Effector memory CD8-positive, alpha-beta T cell (primary cell): ENCODE data around the gene DCLK2.

ENCODE experiments used
- ATAC-seq: fragments of 150-1000 bp; cut with Tn5 transposase; replicated peaks from 2 replicates; pipeline ENCODE4 v1.10.0; 2021; ENCODE audit warnings: mild to moderate bottlenecking, moderate library complexity
- DNase-seq, 3 experiments: peaks; one replicate each; pipeline ENCODE4 v3.0.0; 2021
- H3K27ac Mint-ChIP-seq, 2 donors: one replicate each; pipeline ENCODE4 v1.8.0; 2022; ENCODE audit warnings: mild to moderate bottlenecking in 2 of 2, mixed read lengths in 2 of 2, moderate library complexity in 2 of 2
- H3K27me3 Mint-ChIP-seq, 2 donors: one replicate each; pipeline ENCODE4 v1.8.0; 2022; ENCODE audit warnings: mixed read lengths in 2 of 2
- H3K36me3 Mint-ChIP-seq: one replicate; pipeline ENCODE4 v1.8.0; 2022; ENCODE audit warnings: mild to moderate bottlenecking, moderate library complexity, mixed read lengths; ENCODE audit not compliant: insufficient read depth
- H3K4me1 Mint-ChIP-seq, 2 donors: one replicate each; pipeline ENCODE4 v1.8.0; 2022; ENCODE audit warnings: low read depth in 2 of 2, mixed read lengths in 2 of 2
- H3K4me3 Mint-ChIP-seq, 2 donors: one replicate each; pipeline ENCODE4 v1.8.0; 2022; ENCODE audit warnings: mild to moderate bottlenecking in 2 of 2, mixed read lengths in 2 of 2, moderate library complexity in 2 of 2
- H3K9me3 Mint-ChIP-seq, 2 donors: one replicate each; pipeline ENCODE4 v1.8.0; 2022; ENCODE audit warnings: mixed read lengths in 2 of 2

DCLK2 gene

DNA sequence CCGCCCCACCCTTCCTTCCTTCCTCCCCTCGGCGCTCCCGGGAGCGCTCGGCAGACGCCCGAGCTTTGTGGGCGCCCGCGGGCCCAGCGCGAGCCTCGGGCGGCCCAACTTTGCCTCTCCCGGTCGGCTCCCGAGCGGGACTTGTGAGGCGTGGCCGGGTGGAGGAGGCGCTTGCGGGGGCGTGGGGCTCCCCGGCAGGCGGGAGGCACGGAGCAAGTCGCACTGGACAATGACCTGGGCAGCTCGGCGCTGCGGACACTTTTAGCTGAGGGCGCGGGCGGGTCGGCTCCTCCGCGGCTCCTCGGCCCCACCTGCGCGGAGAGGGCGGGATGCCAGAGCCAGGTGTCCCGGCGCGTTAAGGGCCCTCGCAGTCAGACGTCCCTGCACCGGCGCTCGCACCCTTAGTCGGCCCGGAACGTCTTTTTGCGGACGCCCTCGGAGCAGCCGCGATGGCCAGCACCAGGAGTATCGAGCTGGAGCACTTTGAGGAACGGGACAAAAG, 385 bp downstream of the DCLK2 start:
- Mint-ChIP-seq H3K36me3 (peaks cover 5% of the 10 kb centered on the region), H3K4me1 (peaks cover 0 to 3% of the 10 kb centered on the region in 2 donors), H3K27ac (no peak overlapping the region), H3K27me3 (peaks cover 35 to 48% of the 10 kb centered on the region in 2 donors), H3K4me3 (peak overlapping the region; percentile 36 to 49), H3K9me3 (peaks cover 0 to 3% of the 10 kb centered on the region in 2 donors)
- DNase-seq (no peak), ATAC-seq (no peak)

DNA sequence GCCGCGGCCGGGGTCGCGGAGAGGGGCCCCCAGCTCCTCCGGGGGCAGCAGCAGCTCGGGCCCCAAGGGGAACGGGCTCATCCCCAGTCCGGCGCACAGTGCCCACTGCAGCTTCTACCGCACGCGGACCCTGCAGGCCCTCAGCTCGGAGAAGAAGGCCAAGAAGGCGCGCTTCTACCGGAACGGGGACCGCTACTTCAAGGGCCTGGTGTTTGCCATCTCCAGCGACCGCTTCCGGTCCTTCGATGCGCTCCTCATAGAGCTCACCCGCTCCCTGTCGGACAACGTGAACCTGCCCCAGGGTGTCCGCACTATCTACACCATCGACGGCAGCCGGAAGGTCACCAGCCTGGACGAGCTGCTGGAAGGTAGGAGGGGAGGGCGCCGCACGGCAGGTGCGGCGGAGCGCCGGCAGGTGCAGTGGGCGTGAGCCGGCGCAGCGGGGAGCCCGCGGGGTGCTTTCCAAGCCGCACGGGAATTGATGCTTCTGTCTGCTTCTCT, 886 bp downstream of the DCLK2 start:
- H3K4me1 Mint-ChIP-seq = peaks cover 0 to 3% of the 10 kb centered on the region in 2 donors
- DNase-seq = no peak
- H3K9me3 Mint-ChIP-seq = peaks cover 0 to 3% of the 10 kb centered on the region in 2 donors
- no peak overlapping the region for H3K27ac Mint-ChIP-seq
- no peak for ATAC-seq
- H3K27me3 Mint-ChIP-seq = peaks cover 35 to 48% of the 10 kb centered on the region in 2 donors
- H3K36me3 Mint-ChIP-seq = peaks cover 5% of the 10 kb centered on the region
- peak overlapping the region; percentile 67 to 69 for H3K4me3 Mint-ChIP-seq

DNA sequence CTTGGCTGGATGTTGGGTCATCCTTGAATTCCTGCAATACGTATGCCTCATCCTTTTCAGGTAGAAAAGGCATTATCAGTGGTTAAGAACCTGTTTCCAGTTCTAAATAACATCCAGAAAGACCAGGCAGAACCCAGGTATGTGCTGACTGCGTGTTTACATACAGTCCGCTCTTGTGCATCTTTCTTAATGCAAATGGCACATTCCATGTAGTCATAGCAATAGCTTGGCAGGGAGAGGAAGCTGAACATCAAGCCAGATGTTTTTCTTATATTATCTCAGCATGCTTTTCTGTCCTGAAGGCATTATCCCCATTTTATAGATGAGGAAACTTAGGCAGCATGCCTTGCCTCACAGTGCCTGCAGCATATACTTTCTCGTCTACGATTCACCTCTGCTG, 2.1 kb downstream of the DCLK2 start:
- Mint-ChIP-seq H3K27ac (no peak overlapping the region), H3K27me3 (peaks cover 30 to 41% of the 10 kb centered on the region in 2 donors), H3K36me3 (peaks cover 5% of the 10 kb centered on the region), H3K9me3 (peaks cover 0 to 3% of the 10 kb centered on the region in 2 donors), H3K4me3 (no peak overlapping the region), H3K4me1 (peaks cover 0 to 3% of the 10 kb centered on the region in 2 donors)
- ATAC-seq = no peak
- no peak for DNase-seq

DNA sequence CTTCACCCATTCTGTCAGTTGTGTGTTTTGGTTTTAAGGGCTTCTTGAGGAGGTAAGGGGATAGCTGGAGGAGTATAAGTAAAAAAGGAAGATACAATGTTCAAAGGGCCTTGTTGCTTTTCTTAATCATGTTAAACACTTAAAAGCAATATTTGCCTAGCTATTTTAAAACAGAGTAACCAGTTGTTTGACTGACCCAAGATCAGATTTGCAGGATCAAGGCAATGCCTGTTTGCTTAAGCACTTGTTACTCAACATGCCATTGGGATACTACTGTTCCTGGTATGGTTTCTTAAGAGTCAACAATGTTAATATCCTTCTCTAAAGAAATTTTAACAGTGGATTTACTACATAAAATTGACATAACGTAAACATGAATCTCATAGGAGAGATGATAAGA, 2.6 kb downstream of the DCLK2 start:
- ATAC-seq (no peak), DNase-seq (no peak)
- Mint-ChIP-seq H3K36me3 (peaks cover 4% of the 10 kb centered on the region), H3K4me1 (peaks cover 0 to 3% of the 10 kb centered on the region in 2 donors), H3K27me3 (peaks cover 26 to 36% of the 10 kb centered on the region in 2 donors), H3K27ac (no peak overlapping the region), H3K4me3 (no peak overlapping the region), H3K9me3 (peaks cover 0 to 3% of the 10 kb centered on the region in 2 donors)

DNA sequence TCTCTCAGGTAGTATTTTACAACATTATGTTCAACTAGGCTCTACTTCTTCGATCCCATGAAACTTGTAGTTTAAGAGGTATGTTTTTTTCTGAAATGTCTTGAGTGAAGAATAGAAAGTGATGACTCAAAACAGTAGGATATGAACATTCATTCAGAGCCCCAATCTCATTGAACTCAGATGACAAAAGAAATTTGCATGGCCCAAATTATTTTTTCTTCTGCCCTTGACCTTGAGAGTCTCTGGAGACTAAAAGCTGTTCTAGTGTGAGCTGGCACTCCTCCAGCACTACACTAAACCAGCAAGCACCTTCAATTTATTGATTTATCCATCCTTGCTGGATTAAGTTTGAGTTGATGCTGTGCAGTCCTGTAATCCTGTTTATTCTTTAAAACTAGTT, 4.0 kb downstream of the DCLK2 start:
- no peaks in the 10 kb centered on the region for H3K9me3 Mint-ChIP-seq
- ATAC-seq (no peak), DNase-seq (no peak)
- H3K4me1 Mint-ChIP-seq = peaks cover 0 to 3% of the 10 kb centered on the region in 2 donors
- peaks cover 19 to 22% of the 10 kb centered on the region in 2 donors for H3K27me3 Mint-ChIP-seq
- no peak overlapping the region for H3K4me3 Mint-ChIP-seq
- no peaks in the 10 kb centered on the region for H3K36me3 Mint-ChIP-seq
- H3K27ac Mint-ChIP-seq = no peak overlapping the region

DNA sequence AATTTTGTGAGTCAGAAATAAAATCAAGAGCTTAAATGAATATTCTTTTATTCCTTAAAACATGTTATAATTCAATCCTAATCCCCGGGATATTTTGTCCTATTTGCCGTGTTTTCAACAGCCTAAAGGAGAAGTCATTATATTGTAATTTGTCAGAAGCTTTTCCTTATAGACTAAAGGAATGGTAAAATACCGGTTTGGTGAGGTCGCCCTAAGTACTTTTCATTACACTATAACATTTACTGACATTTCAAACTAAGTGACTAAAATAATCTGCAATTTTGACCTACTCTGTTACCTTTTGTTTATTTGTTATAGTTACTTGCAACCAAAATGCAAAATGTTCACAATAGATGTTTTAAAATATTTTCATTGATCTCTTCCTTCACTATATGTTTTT, 8.8 kb downstream of the DCLK2 start:
- no peak for DNase-seq
- Mint-ChIP-seq H3K4me1 (no peaks in the 10 kb centered on the region), H3K36me3 (no peaks in the 10 kb centered on the region), H3K27me3 (peaks cover 6 to 8% of the 10 kb centered on the region in 2 donors), H3K27ac (no peak overlapping the region), H3K4me3 (no peak overlapping the region), H3K9me3 (no peaks in the 10 kb centered on the region)
- no peak for ATAC-seq

DNA sequence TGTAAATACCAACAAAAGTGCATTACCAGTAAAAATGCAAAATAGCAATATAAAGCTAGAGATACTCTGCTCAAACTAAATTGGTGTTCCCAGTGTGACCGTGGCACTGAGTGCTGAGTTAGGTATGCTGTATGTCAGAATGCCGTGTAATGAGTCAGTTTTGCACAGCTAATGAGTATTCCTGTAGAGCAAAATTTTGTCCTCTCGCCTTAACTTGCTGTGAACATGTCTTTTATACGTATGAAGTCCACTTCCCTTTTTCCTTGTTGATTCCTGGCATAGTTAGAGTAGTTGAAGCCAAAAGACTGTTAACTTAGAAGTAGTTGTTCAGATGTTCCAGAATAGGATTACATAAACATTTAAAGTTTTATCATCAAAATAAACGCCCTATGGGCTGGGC, 11.5 kb downstream of the DCLK2 start:
- Mint-ChIP-seq H3K9me3 (no peaks in the 10 kb centered on the region), H3K27me3 (peaks cover 4 to 6% of the 10 kb centered on the region in 2 donors)

DNA sequence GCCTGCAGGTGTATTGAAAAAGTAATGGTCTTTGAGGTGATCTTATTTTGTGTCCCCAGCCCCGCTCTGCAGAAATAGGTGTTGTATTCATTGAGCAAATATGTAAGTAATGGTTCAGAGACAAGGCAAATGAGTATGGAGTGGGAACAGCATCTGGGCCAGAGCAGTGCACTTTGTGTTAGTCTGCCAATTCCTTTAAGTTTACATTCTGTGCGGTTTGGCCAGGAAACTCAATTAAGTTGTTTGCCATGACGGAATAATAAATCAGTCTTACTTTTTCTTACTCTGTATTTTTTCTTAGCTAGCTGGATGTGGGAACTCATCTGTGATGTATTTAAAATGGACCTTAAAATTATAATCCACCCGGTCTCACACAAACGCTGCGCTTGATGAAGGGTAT, 12.6 kb downstream of the DCLK2 start:
- H3K9me3 Mint-ChIP-seq = no peaks in the 10 kb centered on the region
- no peak overlapping the region for H3K4me3 Mint-ChIP-seq
- no peak overlapping the region for H3K27ac Mint-ChIP-seq
- no peaks in the 10 kb centered on the region for H3K4me1 Mint-ChIP-seq
- peaks cover 4 to 6% of the 10 kb centered on the region in 2 donors for H3K27me3 Mint-ChIP-seq
- ATAC-seq (no peak), DNase-seq (no peak)
- no peaks in the 10 kb centered on the region for H3K36me3 Mint-ChIP-seq

More for the DNA sequence above, 11.5 kb downstream of the DCLK2 start:
- Mint-ChIP-seq H3K27ac (no peak overlapping the region), H3K36me3 (no peaks in the 10 kb centered on the region), H3K4me1 (no peaks in the 10 kb centered on the region), H3K4me3 (no peak overlapping the region)
- ATAC-seq (no peak), DNase-seq (no peak)

DNA sequence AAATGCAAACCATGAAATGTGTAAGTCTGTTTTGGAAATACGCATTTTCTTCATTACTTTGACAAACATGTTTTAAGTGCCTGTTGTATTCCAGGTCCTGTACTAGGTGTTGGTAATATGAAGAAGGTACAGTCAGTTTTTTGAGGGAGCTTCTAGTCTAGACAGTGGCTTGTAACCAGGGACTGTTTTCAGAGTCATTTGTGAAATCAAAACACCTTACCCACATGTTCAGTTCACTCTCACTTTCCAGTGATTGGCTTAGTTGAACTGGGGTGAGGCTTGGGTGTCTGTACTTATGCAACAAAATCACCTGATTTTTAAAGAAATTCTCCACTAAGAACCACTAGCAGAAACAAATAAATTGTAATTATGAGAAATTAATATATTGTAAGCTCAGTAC, 16.4 kb downstream of the DCLK2 start:
- H3K4me1 Mint-ChIP-seq = no peaks in the 10 kb centered on the region
- H3K4me3 Mint-ChIP-seq = no peak overlapping the region
- H3K27me3 Mint-ChIP-seq = peaks cover 0 to 4% of the 10 kb centered on the region in 2 donors

DNA sequence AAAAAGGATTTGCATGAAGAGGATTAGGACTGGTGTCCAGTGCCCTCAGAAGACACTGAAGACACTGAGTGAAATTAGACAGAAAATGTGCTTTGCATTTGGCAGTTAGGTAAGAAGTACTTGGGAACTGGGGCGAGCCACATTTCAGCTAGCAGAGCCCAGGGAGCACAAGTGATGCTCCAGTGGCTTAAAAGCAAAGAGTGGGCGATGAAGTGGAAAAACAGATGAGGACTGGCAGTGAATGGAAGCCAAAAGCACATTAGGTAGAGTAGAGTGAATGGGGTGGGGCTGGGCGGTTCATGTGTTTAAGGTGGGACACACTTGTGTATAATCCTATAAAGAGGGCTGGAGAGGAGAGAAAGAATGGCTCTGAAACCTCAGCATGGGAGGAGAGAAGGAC, 18.4 kb downstream of the DCLK2 start:
- peaks cover 0 to 4% of the 10 kb centered on the region in 2 donors for H3K27me3 Mint-ChIP-seq
- H3K27ac Mint-ChIP-seq = no peak overlapping the region
- ATAC-seq = no peak
- H3K4me1 Mint-ChIP-seq = no peaks in the 10 kb centered on the region
- H3K4me3 Mint-ChIP-seq = no peak overlapping the region
- no peaks in the 10 kb centered on the region for H3K36me3 Mint-ChIP-seq
- DNase-seq = no peak
- H3K9me3 Mint-ChIP-seq = no peaks in the 10 kb centered on the region

More for the DNA sequence above, 16.4 kb downstream of the DCLK2 start:
- Mint-ChIP-seq H3K9me3 (no peaks in the 10 kb centered on the region), H3K27ac (no peak overlapping the region), H3K36me3 (no peaks in the 10 kb centered on the region)
- DNase-seq = no peak
- ATAC-seq = no peak

DNA sequence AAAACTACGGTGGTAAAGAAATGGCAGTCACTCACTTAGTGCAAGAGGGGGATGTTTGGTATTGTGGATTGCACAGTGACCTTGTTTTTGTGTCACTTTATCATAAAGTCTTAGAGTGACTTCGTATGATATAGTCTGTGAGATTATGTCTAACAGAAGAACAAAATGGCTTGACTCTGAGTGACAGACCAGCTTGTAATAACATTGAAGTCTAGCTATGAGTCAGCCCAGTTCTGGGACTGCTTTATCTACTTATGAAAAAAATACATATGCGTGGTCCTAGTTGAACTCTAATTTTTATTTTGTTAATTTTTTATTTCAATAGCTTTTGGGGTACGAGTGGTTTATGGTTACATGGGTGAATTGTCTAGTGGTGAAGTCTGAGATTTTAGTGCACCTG, 20.0 kb downstream of the DCLK2 start:
- no peaks in the 10 kb centered on the region for H3K36me3 Mint-ChIP-seq
- ATAC-seq = no peak

DNA sequence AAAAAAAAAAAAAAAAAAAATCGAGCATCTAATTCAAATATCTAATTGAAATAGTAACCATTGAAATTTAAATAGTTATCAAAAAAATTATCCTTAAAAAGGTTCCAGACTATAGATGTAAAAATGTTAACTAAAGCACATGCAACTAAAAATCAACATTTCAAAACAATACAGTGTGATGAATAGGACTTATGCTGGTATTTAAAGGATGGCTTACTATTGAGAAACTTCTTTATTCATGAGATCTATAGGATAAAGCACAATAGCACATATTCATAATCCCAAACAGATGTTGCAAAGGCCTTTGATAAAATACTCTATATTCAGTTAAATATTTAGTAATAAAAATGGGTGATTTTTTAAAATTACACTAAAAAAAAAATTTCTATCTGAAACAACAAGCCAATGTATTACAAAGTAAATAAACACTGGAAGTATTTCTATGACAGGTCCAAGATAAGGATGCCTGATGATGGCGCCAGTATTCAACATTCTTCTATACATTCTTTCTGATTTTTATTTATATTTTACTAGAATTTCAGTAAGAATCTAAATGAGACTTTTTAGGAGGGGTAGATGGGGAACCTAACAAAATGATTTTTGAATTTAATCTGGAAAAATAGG, 26.3 kb downstream of the DCLK2 start:
- DNase-seq (no peak), ATAC-seq (no peak)
- Mint-ChIP-seq H3K9me3 (no peaks in the 10 kb centered on the region), H3K27me3 (peaks cover 11 to 16% of the 10 kb centered on the region in 2 donors), H3K4me3 (no peak overlapping the region), H3K36me3 (no peaks in the 10 kb centered on the region), H3K4me1 (no peaks in the 10 kb centered on the region), H3K27ac (no peak overlapping the region)

More for the DNA sequence above, 20.0 kb downstream of the DCLK2 start:
- no peak overlapping the region for H3K4me3 Mint-ChIP-seq
- no peaks in the 10 kb centered on the region for H3K9me3 Mint-ChIP-seq
- H3K4me1 Mint-ChIP-seq = no peaks in the 10 kb centered on the region
- peaks cover 10 to 11% of the 10 kb centered on the region in 2 donors for H3K27me3 Mint-ChIP-seq
- no peak for DNase-seq
- no peak overlapping the region for H3K27ac Mint-ChIP-seq

DNA sequence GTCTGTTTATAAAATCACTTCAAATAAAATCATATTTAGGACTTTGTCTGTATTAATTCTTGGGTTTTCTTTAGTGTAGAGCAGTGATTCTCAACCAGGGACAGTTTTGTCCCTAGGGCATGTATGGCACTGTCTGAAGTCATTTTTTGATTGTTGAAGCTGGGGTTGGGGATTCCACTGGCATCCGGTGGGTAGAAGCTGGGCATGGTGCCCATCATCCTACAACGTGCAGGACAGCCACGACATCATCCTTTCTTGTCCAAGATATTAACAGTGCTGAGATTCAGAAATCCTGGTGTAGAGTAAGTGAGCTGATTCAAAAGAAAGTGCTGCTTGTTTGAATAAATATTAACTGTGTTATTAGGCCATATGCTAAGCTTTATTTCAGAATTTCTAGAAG, 28.6 kb downstream of the DCLK2 start:
- Mint-ChIP-seq H3K27ac (no peak overlapping the region), H3K4me1 (no peaks in the 10 kb centered on the region), H3K4me3 (no peak overlapping the region), H3K36me3 (no peaks in the 10 kb centered on the region), H3K9me3 (no peaks in the 10 kb centered on the region), H3K27me3 (peaks cover 11 to 16% of the 10 kb centered on the region in 2 donors)
- ATAC-seq (no peak), DNase-seq (no peak)

DNA sequence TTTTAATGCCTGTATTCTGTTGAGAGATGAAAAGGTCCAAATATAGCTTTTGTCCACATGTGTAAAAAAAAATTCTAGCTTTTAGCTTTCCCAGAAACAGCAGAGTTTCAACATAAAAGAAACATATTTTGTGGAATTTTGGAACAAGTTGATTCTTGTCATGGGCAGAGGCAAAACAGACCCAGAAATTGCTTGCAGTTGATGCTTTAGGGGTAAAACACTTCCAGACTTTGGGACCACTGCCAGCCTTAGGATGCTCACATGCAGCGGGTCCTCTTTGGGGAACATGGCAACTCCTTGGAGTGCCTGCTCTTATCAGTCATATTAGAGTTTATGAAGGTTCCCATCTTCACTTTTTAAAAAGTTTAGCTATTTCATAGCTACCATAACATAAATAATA, 30.4 kb downstream of the DCLK2 start:
- Mint-ChIP-seq H3K9me3 (no peaks in the 10 kb centered on the region), H3K27ac (no peak overlapping the region), H3K4me1 (no peaks in the 10 kb centered on the region), H3K36me3 (no peaks in the 10 kb centered on the region), H3K27me3 (peaks cover 0 to 4% of the 10 kb centered on the region in 2 donors), H3K4me3 (no peak overlapping the region)
- ATAC-seq = no peak
- no peak for DNase-seq
